ENCODE results near the gene MTHFR.

GRCh38 chr1:11848373-11848700 is 42.6 kb upstream of the MTHFR start:
- no peak for TF ChIP-seq SMC3 (conservative IDR thresholded peaks at IDR 0.05; ENCODE audit: poor library complexity)
- no peak for TF ChIP-seq EP300 (conservative IDR thresholded peaks at IDR 0.05; ENCODE audit: poor library complexity, severe bottlenecking)
- TF ChIP-seq, protein P1, sequence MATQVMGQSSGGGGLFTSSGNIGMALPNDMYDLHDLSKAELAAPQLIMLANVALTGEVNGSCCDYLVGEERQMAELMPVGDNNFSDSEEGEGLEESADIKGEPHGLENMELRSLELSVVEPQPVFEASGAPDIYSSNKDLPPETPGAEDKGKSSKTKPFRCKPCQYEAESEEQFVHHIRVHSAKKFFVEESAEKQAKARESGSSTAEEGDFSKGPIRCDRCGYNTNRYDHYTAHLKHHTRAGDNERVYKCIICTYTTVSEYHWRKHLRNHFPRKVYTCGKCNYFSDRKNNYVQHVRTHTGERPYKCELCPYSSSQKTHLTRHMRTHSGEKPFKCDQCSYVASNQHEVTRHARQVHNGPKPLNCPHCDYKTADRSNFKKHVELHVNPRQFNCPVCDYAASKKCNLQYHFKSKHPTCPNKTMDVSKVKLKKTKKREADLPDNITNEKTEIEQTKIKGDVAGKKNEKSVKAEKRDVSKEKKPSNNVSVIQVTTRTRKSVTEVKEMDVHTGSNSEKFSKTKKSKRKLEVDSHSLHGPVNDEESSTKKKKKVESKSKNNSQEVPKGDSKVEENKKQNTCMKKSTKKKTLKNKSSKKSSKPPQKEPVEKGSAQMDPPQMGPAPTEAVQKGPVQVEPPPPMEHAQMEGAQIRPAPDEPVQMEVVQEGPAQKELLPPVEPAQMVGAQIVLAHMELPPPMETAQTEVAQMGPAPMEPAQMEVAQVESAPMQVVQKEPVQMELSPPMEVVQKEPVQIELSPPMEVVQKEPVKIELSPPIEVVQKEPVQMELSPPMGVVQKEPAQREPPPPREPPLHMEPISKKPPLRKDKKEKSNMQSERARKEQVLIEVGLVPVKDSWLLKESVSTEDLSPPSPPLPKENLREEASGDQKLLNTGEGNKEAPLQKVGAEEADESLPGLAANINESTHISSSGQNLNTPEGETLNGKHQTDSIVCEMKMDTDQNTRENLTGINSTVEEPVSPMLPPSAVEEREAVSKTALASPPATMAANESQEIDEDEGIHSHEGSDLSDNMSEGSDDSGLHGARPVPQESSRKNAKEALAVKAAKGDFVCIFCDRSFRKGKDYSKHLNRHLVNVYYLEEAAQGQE (IDR thresholded peaks at IDR 0.05; ENCODE audit: borderline replicate concordance), result no peak
- TF ChIP-seq POLR2AphosphoS5 (IDR thresholded peaks at IDR 0.05), result no peak
- TF ChIP-seq CTCF (IDR thresholded peaks at IDR 0.05; ENCODE audit: poor library complexity, severe bottlenecking), result no peak
- TF ChIP-seq TAF1 (IDR thresholded peaks at IDR 0.05; ENCODE audit: low read depth), result no peak
- no peak for TF ChIP-seq EZH2 (IDR thresholded peaks at IDR 0.05; ENCODE audit: borderline replicate concordance, insufficient read depth, low read length, poor library complexity, severe bottlenecking)

Data from neural cell (in vitro differentiated cells).